HG03558 (cell line): ENCODE measurements around the gene ATG4A.
A peak's percentile ranks its signal among the peaks of the same experiment; 100 is the strongest.

ENCODE experiments used
- ATAC-seq: cut with Tn5 transposase; IDR thresholded peaks from one replicate; pipeline ENCODE4 v1.9.1; 2021; ENCODE audit warnings: moderate number of reproducible peaks; ENCODE audit not compliant: unreplicated experiment; ENCODE audit errors: extremely low read depth

The ATG4A gene

DNA sequence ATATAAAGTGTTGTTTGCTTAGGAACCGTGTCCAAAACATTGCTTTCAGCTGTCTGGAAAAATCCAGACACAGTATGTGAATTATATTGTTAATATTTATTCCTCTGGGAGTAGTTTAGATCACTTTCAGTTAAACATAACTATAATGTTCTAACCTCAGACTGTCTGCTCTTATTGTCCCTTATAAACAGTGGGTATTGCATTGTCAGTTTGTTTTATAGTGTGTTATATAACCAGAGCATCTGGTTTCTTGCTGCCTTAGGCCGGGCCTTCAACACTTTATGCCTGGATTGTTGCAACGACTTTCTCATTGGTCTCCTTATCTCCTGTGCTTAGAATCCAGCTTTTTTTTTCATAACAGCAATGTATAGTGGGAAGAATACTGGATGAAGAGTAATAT, 26.4 kb downstream of the ATG4A start:
- ATAC-seq, result no peak

DNA sequence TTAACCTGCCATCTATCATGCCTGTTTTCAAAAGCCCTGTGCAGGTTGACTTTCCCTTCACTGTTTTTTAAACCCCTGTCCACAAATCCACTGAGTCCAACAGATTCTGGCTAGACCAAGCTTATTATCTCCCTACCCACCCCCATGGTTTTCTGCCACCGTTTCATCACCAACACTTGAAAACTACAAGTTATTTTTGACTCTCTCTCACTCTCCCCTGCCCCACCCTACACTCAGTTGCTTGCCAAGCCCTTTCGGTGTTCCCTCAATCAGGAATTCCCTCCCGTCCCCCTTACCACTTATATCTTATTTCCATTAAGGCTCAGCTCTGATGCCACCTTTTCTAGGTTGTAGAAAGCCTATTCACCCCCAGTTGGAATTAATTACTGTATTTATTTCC, 29.7 kb downstream of the ATG4A start:
- no peak for ATAC-seq

DNA sequence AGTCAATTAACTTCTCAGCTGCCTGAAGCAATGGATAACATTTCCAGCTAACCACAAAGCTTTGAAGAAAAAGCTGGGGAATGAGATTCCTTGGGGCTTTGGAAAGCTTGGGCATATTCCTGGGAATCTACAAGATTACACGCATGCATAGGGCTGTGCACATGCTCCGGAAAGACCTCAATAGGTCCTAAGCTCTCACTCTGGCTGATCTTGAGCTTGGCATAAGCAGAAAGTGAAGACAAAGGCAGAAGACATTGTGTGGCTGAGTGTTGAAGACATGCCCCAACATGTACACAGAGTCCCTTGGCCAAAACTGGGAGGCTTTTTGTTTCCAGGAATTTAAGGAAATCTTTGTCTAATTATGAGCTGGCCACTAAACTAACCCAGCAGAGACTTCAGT, 31.2 kb downstream of the ATG4A start:
- no peak for ATAC-seq

DNA sequence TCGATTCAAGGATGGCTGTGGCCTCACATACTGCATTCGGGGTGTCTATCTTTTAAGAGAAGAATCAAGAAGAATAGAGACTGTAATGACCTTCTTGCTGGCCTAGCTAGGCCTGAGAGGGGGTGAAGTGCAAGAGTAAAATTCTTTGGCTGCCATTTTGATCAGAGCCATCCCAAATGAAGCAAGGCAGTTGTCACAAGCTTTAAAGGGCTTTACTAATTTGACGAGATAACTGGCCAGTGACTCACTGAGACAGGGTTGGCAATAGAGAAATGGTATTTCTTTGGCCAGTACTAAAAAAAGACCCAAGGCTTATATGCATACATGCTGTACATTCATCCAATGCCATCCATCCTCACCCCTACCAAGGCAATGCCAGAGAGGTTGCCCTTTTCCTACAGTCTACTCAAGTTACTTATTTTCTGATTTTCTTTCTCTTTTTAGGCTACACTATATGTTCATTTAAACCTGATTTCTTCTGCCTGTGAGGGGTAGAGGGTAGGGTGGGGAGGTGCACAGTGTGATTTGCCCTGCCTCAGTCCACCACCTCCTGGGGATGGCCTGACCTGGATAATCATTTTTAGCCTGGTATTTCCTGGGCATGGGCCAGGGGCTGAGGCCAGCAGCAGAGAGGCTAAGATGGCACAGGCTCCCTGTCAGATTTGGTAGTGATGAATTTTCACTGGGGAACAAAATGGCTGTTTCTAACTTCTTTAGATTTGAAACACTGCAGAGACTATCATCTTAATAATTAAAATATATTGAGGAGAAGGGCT, 32.2 kb downstream of the ATG4A start:
- ATAC-seq, result no peak

DNA sequence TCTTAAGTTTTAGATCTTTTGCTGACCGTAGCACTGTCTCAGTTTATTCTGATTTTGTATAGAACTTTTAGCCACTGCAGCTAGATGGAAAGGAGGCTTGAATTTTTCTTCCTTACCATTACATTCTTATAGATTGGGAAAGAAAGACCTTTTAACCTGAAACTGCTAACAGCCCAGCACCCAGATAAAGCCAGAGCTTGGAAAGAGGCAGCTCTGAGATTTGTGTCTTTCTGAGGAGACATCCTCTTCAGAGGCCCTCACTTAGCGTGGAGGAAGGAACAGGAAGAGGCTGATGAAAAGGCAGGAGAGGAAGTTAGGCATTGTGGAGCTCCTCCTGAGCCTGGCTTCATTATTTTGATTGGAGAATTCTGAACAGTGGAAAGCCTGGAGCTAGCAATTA, 35.1 kb downstream of the ATG4A start:
- no peak for ATAC-seq

DNA sequence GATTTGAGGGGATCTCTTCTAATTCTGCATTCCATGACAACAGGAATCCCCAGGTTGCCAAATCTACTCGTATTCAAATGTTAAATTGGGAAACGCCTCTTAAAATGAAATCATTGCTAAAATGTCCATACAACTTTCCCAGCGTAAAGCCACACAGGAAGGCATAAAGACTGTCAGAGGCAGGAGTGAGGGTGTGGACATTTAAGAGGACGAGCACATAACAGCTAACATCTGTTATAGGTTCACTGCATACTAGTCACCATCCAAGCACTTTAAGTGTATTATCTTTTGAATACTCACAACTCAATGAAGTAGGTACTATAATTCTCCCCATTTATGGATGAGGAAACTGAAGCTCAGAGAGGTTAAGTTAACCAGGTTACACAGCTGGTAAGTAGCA, 35.6 kb downstream of the ATG4A start:
- ATAC-seq, result no peak

DNA sequence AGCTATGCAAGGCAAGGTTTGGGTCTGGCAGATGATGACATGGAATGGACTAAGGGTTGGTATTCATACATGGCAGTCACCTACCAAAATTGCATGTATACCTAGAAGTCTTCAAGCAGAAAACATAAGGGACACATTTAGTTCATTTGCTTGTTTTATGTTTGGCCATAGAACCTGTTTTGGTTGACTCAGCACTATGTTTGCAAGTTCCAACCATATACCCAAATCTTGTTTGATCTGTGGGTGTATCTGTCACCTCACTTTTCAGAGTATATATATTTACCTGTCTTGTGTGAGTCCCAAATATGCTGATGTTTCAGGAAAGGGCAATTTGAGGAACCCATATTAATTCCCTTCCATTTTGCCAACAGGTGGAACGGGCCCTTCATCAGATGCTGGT, 39.3 kb downstream of the ATG4A start:
- no peak for ATAC-seq

DNA sequence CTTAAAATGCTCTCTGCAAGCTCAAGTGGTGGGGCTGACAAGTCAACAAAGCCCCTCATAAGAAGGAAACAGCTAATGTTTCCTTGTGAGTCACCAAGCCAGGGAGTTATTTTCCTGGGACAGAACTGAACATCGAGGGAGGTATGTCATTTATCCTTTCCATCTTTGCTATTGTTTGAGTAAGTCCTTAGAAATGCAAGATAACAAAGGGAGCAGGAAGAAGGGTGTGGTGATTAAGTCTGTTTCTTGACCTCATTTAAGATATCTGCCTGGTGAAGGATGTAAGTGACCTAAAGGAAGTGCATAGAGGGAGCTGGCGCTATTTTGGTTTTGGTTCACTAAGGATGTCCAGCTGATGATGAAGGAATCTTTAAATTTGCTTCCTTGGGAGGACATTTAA, 39.9 kb downstream of the ATG4A start:
- no peak for ATAC-seq

DNA sequence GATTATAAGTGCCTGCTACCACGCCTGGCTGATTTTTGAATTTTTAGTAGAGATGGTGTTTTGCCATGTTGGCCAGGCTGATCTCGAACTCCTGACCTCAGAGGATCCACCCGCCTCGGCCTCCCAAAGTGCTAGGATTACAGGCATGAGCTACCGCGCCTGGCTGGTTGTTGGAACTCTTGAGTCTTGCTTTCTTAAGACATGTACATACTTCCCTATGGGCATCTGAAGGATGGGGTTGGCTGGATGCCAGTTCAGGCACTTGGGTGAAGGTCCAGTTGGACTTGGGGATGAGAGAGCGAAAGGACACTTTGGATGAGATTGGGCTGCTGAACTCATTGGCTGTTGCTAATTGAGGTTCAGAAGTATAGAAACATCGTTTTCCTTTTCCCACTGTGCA, 40.5 kb downstream of the ATG4A start:
- no peak for ATAC-seq

DNA sequence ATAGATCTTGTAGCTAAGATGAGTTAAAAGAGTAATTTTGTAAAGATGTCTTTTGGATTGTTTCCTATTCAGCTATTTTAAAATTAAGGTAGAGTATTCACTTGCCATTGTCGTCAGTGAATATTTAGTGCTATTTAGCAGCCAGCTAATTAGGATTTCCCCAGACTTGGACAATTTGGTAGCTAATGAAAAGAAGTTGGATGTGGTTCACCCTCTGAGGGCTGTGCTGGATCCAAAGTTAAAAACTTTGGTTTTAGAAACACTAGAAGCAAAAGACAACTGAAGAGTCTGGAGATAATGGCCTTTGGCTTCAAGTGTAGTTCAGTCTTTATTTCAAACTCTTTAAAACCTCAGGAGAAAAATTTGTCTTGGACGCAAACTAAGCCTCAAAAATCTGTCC, 41.3 kb downstream of the ATG4A start:
- ATAC-seq, result no peak

DNA sequence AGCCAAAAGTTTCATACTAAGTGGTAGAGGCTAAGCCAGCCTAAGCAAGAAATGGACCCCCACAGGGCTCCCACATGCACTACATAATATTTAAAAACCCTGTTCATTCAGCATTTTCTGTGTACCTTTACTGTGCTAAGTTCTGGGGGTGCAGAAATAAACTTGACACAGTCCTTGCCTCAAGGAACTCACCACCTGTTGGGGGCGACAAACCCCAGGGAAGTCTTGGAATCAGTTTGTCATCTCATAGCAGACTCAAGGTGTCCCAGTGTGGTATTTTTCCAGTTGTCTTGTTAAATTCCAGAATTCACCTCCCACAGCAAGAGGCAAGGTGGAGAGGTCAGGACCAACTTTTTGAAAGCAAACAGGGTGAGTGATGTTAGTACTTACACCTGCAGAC, 43.1 kb downstream of the ATG4A start:
- ATAC-seq, result no peak

DNA sequence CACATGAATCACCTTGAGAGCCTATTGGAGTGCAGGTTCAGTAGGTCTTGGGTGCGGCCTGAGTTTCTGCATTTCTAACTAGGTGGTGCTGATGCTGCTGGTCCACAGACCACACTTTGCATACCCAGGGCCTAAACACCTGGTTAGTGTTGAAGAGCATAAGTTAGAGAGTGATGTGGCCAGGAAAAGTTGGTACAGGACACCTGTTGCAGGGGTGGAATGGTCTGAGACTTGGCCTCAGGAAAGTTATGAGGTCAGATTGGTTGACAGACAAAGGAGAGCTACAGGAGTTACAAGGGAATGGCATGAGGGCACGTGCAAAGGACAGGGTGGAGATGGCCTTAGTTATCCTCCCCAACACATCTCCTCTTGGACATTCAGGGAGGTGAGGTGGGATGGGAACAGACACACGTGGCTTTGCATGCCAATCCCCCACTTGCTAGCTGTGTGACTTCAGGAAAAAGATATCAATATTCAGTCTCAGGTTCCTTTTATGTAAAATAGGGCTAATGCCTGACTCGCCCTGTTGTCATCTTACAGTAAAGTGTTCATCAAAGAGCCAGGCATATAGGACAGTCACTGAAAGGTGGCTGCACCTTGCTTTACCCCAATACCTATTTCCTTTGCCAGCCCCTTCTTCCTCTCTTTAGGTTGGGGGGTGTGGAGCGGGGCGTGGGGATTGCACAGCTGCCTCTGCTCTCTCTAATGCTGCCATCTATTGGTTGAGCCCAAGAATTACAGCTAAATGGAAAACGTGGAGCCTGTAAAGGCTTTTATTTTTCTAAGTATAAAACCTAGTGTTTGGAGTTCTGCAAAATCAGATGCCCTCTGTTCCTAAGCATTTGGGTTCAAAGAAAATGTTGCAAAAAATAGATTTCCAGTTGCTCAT, 47.5 kb downstream of the ATG4A start:
- no peak for ATAC-seq

DNA sequence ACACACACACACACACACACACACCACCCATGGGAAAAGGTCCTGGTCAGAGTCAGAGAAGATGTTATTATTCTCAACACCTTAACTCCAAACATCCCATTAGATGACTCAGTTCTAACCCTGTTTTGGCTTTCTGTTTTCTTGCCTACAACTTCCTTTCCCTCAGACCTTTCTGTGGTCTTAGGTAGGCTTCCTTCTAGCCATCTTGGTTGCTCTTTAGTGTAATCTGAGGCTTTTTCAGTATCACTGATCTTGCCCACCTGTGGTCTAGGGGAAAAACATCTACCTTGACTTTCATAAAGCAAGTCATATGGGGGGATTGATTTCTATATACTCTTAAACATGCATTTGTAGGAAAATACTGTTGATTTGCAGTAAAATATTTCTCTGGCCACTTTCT, 56.9 kb downstream of the ATG4A start:
- peak; percentile 85 for ATAC-seq

DNA sequence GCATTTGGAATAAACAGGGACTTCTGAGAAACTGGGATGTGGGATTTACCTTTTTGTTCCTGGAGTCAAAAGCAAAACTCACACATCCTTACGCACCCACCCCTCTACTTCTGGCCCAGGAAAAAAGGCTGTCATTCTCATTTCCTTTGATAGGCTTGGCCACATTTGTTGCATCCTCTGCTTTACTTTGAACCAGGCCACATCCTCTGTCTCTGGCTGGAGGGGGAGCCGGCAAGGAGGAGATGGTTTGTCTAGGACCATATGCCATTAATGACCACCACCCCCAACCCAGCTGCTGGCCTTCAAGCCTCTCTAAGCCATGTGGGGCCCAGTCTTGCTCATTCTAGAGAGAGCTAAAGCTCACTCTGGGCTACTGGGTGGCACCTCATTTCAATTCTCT, 64.5 kb downstream of the ATG4A start:
- no peak for ATAC-seq

DNA sequence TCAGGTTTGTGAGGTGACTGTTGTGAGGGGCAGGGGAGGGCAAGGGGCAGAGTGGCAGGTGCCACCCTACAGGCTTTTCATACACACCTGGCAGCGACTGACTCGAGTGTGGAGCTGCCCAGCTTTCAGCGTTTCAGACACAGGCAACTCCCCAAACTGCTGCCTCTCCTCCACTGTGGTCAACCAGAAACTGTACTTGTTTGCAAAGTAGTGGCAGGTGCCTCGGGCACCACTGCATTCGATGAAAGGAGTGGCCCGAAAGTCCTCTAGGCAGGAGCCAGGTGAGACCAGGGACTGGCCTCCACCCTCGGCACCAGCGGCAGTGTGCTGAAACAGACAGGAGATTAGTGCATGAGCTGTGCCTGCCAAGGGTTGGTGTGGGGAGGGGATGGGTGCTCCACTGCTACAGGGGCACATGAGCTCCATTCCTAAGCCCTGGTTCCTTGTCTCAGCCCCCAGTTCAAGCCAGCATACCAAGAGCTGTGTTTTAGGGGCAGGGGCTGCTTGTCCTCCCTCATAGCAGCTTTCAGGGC, 65.4 kb downstream of the ATG4A start:
- ATAC-seq, result no peak

DNA sequence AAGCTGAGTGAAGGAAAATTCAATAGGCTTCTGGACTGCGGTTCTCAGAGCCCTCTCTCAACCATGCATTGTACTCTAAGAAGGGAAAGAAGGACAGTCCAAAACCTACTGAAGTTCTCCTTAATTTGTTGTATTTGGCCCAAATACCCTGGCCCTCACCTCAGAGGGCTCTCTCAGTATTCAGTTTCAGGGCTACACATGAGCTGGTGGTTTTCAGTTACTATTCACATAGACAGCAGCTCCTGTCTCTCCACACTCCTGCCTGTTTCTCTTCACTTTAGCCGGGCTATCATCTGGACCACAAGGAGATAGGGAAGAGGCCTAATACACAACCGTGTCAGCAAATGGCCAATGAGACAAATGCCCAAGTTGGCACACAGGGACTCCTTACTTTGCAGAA, 66.0 kb downstream of the ATG4A start:
- ATAC-seq, result no peak

DNA sequence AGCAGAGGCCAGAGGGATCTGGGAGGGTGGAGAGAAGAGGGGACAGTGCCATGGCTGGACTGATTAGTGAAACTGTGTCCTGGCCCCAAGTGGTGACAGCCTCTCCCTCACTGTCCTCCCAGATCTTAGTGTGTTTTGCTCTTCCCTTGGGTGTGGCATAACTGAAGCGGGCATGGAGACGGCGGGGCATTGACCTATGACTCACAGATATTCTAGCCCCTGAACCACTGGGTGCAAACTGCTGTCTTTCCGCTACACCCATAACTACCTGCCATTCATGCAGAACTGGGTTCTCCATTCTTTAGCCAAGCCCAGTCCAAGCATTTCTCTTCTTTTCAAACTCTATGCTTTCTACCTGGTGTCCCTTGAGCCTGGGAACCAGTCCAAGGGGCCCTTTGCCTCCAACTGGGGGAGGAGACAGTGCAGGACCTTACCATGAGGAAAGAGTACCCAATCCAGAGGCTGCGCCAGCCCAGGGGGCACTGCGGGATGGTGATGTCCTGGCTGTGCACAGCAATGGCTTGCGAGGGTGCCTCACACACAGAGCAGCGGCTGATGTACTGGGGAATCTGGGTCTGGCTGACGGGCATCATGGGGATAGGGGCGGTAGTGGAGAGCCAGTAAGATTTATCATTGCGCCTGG, 67.6 kb downstream of the ATG4A start:
- no peak for ATAC-seq

DNA sequence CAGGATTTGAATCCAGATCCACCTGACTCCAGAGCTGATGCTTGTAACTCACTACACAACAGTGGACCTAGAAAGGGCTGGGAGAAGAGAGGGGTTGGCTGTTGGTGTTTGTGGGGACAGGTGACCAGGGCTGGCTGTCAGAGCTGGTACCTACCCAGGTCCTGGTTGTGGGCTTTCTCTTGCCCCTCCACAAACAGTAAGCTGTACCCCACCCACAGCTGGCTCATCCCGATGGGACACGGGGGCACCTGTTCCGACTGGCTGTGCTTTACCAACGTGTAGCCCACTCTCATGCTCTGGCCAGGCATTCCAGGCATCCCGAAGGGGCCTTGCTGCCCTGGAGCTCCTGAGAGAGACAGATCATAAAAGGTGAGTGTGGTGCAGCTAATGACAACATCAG, 68.7 kb downstream of the ATG4A start:
- no peak for ATAC-seq

DNA sequence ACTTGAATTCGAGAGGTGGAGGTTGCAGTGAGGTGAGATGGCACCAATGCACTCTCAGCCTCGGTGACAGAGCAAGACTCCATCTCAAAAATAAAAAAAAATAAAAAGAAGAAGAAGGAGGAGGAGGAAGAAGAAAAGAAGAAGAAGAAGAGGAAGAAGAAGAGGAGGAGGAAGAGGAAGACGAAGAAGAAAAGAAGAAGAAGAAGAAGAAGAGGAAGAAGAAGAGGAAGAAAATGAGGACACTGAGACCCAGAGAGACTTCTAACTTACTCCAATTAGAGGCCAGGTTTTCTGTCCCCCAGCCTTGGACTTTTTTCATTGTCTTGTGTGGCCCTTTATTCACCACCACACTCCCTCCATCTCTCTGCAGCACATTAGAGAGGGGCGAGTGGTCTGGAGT, 70.7 kb downstream of the ATG4A start:
- ATAC-seq, result no peak

DNA sequence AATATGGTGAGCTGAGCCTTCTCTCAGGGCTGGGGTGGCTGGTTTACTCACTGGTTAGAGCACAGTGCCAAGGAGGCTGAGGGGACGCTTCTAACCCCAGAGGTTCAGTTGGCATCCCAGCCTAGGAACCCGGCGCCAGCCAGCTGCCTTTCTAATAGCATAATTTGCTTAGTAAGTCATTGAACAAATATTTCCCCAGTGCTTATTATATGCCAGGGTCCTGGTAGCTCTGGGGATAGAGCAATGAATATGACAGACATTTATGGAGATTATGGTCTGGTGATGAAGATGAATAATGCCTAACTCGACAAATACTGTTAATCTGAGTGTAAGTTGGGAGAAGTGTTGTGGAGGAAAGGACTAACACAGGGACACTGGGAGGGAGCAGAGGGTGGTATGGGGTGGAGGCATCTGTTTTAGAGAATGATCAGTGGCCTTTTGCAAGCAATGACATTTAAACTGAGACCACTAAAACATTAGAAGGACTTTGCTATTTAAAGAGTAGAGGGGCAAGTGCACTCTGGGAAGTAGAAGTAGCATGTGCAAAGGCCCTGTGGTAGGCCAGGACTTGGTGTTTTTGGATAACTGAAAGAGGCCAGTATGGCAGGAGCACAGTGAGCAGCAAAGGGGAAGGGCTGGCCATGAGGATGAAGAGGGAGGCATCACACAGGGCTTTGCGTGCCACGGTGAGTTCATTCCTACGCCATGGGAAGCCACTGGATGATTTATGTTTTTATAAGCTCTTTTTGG, 71.9 kb downstream of the ATG4A start:
- ATAC-seq, result no peak
